Lung (tissue), 12 donors: ENCODE results near the gene ZMPSTE24. TPM values are rescaled to one million over a fixed set of nuclear protein-coding genes. Genes with fewer than 3 reads are reported as not detected.

ENCODE experiments used
- ATAC-seq: fragments of 200-7000 bp; cut with Tn5 transposase; one replicate; pipeline ENCODE4 v1.9.1; 2020; ENCODE audit warnings: moderate number of reproducible peaks; ENCODE audit not compliant: insufficient read depth, low FRiP score
- DNase-seq, 3 donors: peaks; one replicate each; pipeline ENCODE4 v3.0.0-alpha.2; 2013 to 2017
- H3K27ac ChIP-seq, 2 donors: one replicate each; pipeline ENCODE4 v1.5.1; 2013; ENCODE audit warnings: mild to moderate bottlenecking in 2 of 2, moderate library complexity in 2 of 2, control low read depth in 1 of 2, inconsistent platforms in 1 of 2, low read depth in 1 of 2, low read length in 1 of 2
- H3K27me3 ChIP-seq, 3 donors: one replicate each; pipeline ENCODE4 v1.5.1; 2013; ENCODE audit warnings: low read length in 2 of 3; ENCODE audit not compliant: control insufficient read depth in 3 of 3, insufficient read depth in 3 of 3
- H3K36me3 ChIP-seq, 4 donors: one replicate each; pipeline ENCODE4 v1.5.1; 2013; ENCODE audit warnings: low read length in 4 of 4, mild to moderate bottlenecking in 1 of 4, moderate library complexity in 1 of 4; ENCODE audit not compliant: control insufficient read depth in 4 of 4, insufficient read depth in 4 of 4
- H3K4me1 ChIP-seq, 5 donors: one replicate each; pipeline ENCODE4 v1.5.1; 2013; ENCODE audit warnings: low read length in 5 of 5, mild to moderate bottlenecking in 2 of 5, moderate library complexity in 1 of 5; ENCODE audit not compliant: control insufficient read depth in 5 of 5, insufficient read depth in 5 of 5
- H3K4me3 ChIP-seq: one replicate; pipeline ENCODE4 v1.5.1; 2013; ENCODE audit warnings: mild to moderate bottlenecking, control low read depth, moderate library complexity
- H3K9ac ChIP-seq, 2 donors: one replicate each; pipeline ENCODE4 v1.5.1; 2013; ENCODE audit warnings: low read length in 2 of 2, control low read depth in 1 of 2; ENCODE audit not compliant: insufficient read depth in 1 of 2
- H3K9me3 ChIP-seq, 4 donors: one replicate each; pipeline ENCODE4 v1.5.1; 2013; ENCODE audit warnings: low read length in 3 of 4, mild to moderate bottlenecking in 1 of 4, moderate library complexity in 1 of 4; ENCODE audit not compliant: control insufficient read depth in 4 of 4, insufficient read depth in 3 of 4
- WGBS, 2 donors: extraction: QIAGEN DNeasy Blood & Tissue Kit; methylation state at CpG; one replicate each; pipeline ENCODE4 v1.1.7; 2013; 5-methylcytosine and 5-hydroxymethylcytosine counted together
- polyA plus RNA-seq, 2 donors: library from polyadenylated mRNA; stranded (reverse); fragments of 200-250 nt; gene quantifications; one replicate each; pipeline ENCODE4 v1.2.1, GENCODE V29; 2013
- total RNA-seq, 2 donors: library from RNA; depleted of rRNA in 1 of 2; stranded (reverse); fragments of >200 nt in 1 of 2; gene quantifications; one replicate each; pipeline ENCODE4 v1.2.1, GENCODE V29; 2014 to 2021
- TF ChIP-seq, protein P1 (sequence below): IDR thresholded peaks from 2 replicates; pipeline ENCODE4 v1.5.1; 2012; ENCODE audit warnings: mild to moderate bottlenecking; ENCODE audit errors: control extremely low read depth, extremely low read depth
- donor health status: control.
- donor health status: control.
- donor health status: Bipolar disorder and iron deficiency.
- donor health status: healthy.
- donor health status: DM: yes; HTN: yes; CAD: no.

ZMPSTE24 gene
- total and polyA plus RNA-seq, 4 donors = 17.2 to 41.8 (median 35.3) TPM

- Histone ChIP-seq H3K9ac (no peak overlapping the region), H3K4me3 (no peak overlapping the region), H3K9me3 (peaks cover 0 to 4% (median 0%) of the 10 kb centered on the region in 4 donors), H3K27me3 (no peaks in the 10 kb centered on the region), H3K27ac (no peak overlapping the region), H3K4me1 (peaks cover 0 to 8% (median 5%) of the 10 kb centered on the region in 5 donors), H3K36me3 (peaks cover 0 to 3% (median 0%) of the 10 kb centered on the region in 4 donors)
- DNase-seq = no peak
- 85 to 89% methylated on average over 38 of the region's 38 CpGs for WGBS, 2 donors
- TF ChIP-seq, protein P1, sequence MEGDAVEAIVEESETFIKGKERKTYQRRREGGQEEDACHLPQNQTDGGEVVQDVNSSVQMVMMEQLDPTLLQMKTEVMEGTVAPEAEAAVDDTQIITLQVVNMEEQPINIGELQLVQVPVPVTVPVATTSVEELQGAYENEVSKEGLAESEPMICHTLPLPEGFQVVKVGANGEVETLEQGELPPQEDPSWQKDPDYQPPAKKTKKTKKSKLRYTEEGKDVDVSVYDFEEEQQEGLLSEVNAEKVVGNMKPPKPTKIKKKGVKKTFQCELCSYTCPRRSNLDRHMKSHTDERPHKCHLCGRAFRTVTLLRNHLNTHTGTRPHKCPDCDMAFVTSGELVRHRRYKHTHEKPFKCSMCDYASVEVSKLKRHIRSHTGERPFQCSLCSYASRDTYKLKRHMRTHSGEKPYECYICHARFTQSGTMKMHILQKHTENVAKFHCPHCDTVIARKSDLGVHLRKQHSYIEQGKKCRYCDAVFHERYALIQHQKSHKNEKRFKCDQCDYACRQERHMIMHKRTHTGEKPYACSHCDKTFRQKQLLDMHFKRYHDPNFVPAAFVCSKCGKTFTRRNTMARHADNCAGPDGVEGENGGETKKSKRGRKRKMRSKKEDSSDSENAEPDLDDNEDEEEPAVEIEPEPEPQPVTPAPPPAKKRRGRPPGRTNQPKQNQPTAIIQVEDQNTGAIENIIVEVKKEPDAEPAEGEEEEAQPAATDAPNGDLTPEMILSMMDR = no peak
- no peak for ATAC-seq
Measured at GRCh38 chr1:40303051-40303771, 45.2 kb downstream of the ZMPSTE24 start.

DNA sequence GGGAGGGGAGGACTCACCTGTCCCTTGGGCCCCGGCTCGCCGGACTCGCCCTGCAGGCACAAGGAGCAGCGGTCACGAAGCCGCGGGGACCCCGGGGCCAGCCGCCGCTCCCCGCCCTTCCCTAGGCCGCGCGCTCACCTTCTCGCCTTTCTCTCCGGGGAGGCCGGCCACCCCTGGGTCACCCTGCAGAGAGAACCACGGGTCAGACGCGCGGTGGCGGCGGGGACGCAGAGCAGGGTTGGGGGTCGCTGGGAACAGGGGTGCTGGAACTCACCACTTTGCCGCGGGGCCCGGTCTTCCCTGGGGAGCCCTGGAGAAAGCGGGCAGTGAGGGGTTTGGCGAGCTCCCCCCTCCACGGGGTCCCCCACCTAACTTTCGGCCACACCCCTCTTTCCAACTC lies 45.8 kb downstream of the ZMPSTE24 start:
- no peaks in the 10 kb centered on the region for H3K27me3 ChIP-seq
- 74 to 77% methylated on average over 29 to 33 of the region's 33 CpGs for WGBS, 2 donors
- DNase-seq (no peak), ATAC-seq (no peak)
- H3K9me3 ChIP-seq = peaks cover 0 to 4% (median 0%) of the 10 kb centered on the region in 4 donors
- no peak overlapping the region for H3K27ac ChIP-seq
- H3K36me3 ChIP-seq = peaks cover 0 to 3% (median 0%) of the 10 kb centered on the region in 4 donors
- peaks cover 0 to 14% (median 5%) of the 10 kb centered on the region in 5 donors for H3K4me1 ChIP-seq
- TF ChIP-seq, protein P1 = no peak
- no peak overlapping the region for H3K9ac ChIP-seq
- H3K4me3 ChIP-seq = no peak overlapping the region

GRCh38 chr1:40305451-40305850 lies 47.4 kb downstream of the ZMPSTE24 start:
- 87 to 95% methylated on average over 5 of the region's 5 CpGs for WGBS, 2 donors
- ATAC-seq (no peak), DNase-seq (no peak)
- Histone ChIP-seq H3K27ac (no peak overlapping the region), H3K36me3 (peaks cover 0 to 3% (median 0%) of the 10 kb centered on the region in 4 donors), H3K27me3 (no peaks in the 10 kb centered on the region), H3K9me3 (peaks cover 0 to 4% (median 0%) of the 10 kb centered on the region in 4 donors), H3K4me1 (peaks cover 0 to 22% (median 10%) of the 10 kb centered on the region in 5 donors), H3K4me3 (no peak overlapping the region), H3K9ac (no peak overlapping the region)
- TF ChIP-seq, protein P1 = no peak
